ENCODE measurements around the gene PRDM16.

The PRDM16 gene

DNA sequence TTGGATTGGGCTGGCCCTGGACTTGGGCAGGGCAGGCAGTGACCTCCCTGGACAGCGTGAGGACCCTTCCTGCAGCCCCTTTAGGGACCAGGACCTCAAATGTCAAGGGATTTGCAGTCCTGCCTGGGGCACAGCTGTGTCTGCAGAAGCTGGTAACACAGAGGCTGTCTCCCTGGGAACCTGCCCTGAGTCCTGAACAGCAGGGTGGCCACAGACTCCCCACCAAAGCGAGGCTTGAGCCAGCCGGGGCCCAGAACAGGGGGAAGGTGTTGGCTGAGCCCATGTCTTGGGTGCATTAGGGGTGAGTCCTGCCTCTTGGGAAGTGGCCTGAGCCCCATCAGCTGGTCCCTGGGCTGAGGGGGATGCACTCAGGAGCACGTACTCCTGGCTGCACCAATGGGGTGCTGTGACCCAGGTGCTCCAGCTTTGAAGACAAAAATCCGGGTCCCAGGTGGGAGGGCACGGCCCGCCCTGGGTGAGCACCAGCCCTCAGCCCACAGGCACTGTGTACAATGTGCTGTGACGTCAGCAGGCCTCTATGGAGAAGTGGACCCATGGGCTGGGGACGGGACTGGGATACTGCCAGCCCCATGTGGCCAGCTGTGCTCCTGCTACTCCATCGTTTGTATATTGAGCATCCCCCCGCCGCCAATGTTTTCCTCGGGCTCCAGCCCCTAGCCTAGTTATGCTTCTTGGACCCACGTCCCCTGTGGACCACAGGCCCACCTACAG, 313.5 kb downstream of the PRDM16 start:
- no peak for TF ChIP-seq ZFX (IDR thresholded peaks at IDR 0.05)
- TF ChIP-seq, protein P1, sequence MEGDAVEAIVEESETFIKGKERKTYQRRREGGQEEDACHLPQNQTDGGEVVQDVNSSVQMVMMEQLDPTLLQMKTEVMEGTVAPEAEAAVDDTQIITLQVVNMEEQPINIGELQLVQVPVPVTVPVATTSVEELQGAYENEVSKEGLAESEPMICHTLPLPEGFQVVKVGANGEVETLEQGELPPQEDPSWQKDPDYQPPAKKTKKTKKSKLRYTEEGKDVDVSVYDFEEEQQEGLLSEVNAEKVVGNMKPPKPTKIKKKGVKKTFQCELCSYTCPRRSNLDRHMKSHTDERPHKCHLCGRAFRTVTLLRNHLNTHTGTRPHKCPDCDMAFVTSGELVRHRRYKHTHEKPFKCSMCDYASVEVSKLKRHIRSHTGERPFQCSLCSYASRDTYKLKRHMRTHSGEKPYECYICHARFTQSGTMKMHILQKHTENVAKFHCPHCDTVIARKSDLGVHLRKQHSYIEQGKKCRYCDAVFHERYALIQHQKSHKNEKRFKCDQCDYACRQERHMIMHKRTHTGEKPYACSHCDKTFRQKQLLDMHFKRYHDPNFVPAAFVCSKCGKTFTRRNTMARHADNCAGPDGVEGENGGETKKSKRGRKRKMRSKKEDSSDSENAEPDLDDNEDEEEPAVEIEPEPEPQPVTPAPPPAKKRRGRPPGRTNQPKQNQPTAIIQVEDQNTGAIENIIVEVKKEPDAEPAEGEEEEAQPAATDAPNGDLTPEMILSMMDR (conservative IDR thresholded peaks at IDR 0.05) = no peak
- no peak overlapping the region for H3K27ac ChIP-seq

DNA sequence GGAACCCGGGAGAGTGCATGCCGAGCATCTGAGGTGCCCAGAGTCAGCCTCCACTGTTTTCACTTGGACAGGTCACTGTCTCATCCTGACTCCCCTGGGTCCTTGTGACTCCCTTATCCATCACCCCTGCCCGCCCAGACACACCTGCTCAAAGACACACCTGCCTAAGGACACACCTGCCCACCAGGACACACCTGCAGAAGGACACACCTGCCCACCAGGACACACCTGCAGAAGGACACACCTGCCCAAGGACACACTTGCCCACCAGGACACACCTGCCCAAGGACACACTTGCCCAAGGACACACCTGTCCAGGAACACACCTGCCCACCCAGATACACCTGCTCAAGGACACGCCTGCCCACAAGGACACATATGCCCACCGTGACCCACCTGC, 314.7 kb downstream of the PRDM16 start:
- TF ChIP-seq ZFX (IDR thresholded peaks at IDR 0.05) = no peak
- TF ChIP-seq, protein P1 (conservative IDR thresholded peaks at IDR 0.05) = no peak
- H3K27ac ChIP-seq = no peak overlapping the region

DNA sequence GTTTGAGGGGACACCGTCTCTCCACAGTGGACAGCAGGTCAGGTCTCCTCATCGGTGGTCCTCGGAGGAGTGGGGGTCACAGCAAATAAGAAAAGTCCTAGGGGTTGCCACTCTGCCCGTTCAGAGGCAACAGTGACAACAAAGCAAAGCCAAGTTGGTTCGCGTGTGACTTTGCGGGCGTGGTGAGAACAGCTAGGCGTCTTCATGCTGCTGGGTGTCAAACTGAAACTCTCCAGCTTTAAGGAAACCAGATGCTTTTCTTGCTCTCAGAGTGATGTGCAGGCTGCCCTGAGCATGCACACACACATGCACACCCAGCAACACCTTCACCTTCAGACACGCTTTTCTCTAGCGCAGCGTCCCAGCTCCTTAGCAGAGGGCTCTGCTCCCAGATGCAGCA, 315.4 kb downstream of the PRDM16 start:
- H3K27ac ChIP-seq = no peak overlapping the region
- no peak for TF ChIP-seq ZFX (IDR thresholded peaks at IDR 0.05)
- TF ChIP-seq, protein P1 (conservative IDR thresholded peaks at IDR 0.05) = no peak

DNA sequence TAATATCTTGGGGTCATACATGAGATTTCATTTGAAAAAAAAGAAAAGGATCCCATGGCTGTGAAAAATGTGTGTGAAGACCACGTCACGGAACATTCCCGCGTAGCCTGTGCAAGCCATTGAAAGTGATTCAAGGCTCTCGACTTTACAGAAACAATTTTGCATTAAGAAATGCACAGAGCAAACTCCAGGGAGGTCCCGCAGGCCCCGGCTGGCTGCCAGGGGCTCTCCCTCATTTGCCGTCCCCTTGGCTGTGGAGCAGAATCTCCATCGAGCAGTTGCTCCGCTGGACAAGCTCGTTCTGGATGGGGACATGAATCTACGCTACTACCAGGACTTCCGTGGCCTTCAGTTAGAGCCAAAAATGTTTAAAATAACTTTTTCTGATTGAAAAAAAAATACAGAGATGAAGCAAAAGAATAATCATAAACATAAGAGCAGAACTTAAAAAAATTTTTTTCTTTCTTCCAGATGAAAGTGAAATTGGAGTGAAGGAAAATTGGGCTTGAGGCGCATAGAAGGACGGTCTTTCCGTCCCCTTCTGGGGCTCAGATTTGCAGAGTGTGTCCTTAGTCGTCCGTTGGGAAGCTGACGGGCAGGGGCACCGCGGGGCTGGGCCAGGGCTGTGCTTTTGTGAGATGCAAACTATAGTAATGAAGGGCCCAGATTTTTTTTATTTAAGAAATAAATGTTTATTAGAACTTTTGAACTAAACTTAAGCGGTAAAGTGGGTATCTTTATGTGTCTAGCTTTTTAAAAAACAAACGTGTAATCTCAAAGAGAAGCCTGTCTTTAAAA, 317.4 kb downstream of the PRDM16 start:
- TF ChIP-seq ZFX (IDR thresholded peaks at IDR 0.05) = no peak
- TF ChIP-seq, protein P1 (conservative IDR thresholded peaks at IDR 0.05) = no peak
- no peak overlapping the region for H3K27ac ChIP-seq

DNA sequence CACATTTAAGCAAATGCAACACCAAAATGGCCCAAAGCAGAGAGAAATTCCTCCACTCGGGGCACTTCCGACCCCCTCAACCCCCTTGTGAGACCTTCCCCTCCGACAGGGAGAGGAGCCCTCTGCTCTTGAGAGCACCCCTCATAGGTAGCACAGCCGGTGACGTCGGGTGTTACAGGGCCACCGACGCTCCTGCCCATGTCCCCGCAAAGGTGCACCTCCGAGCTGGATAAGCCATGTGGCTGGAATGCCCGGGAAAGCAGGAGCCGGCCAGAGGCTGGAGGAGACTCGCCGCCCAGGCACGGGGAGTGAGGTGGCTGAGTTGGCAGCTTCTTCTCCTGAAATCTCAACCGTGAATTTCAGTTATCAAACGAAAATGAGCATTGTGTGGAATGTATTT, 318.4 kb downstream of the PRDM16 start:
- TF ChIP-seq, protein P1 (conservative IDR thresholded peaks at IDR 0.05) = no peak
- TF ChIP-seq ZFX (IDR thresholded peaks at IDR 0.05) = no peak
- no peak overlapping the region for H3K27ac ChIP-seq

DNA sequence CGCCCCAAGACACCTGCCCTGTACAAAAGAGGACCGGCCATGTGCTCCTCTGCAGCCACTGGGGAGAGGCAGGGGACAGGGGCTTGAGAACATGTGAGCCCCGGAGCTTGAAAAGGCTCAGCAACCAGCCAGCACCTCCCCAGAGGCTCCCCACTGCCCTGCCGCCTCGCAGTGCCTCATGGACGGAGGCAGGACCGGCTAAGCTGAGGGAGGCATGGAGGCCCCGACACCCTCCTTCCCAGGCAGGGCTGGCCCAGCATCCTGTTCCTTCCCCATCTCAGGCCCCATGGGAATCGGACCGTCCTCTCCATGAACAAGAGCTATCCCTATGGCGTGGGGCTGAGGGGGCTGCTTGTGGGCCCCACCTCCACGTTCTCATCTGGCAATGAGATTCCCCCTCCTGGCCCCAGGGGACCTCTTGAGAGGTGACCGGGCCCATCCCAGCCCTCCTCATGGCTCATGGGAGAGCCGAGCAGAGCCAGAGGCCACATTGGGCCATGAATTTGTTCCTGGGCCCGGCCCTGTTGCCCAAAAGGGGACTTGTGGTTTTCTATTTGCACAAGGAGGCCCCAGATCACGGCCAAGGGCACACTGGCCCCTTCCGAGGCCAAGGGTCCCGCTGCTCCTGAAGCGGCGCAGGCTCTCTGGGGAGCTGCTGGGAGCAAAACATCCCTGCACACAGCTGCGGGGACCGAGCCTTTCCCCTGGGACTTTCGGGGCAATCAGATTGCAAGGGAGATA, 320.3 kb downstream of the PRDM16 start:
- H3K27ac ChIP-seq = no peak overlapping the region
- no peak for TF ChIP-seq ZFX (IDR thresholded peaks at IDR 0.05)
- TF ChIP-seq, protein P1 (conservative IDR thresholded peaks at IDR 0.05) = no peak

All from C4-2B (cell line).